Measurements from ENCODE around the gene DNLZ. TPM values are rescaled to one million over a fixed set of nuclear protein-coding genes. Genes with fewer than 3 reads are reported as not detected.

DNLZ gene
- total and polyA plus RNA-seq, 9 of the 15 experiments (the other 6 are each of a cell fraction or from before 2014, with no cell fraction given): 0.17 to 44.6 (median 3.4) TPM

- TF ChIP-seq TEAD4 (IDR thresholded peaks at IDR 0.05; ENCODE audit: low read length) (no peak), TEAD4 (CRISPR knock-in tag; IDR thresholded peaks at IDR 0.05; ENCODE audit: borderline replicate concordance) (no peak), E2F5 (CRISPR knock-in tag; IDR thresholded peaks at IDR 0.05) (no peak), GATAD2A (IDR thresholded peaks at IDR 0.05) (no peak), JUND (IDR thresholded peaks at IDR 0.05; ENCODE audit: borderline replicate concordance, low read depth, low read length) (no peak), JUND (tag; IDR thresholded peaks at IDR 0.05; ENCODE audit: borderline replicate concordance, low read depth, low read length) (no peak), ZBTB40 (IDR thresholded peaks at IDR 0.05) (no peak), ZBTB40 (CRISPR knock-in tag; IDR thresholded peaks at IDR 0.05) (no peak), STAT6 (CRISPR knock-in tag; IDR thresholded peaks at IDR 0.05) (no peak), HINFP (tag; conservative IDR thresholded peaks at IDR 0.05; ENCODE audit: low read depth) (no peak), RBFOX2 (IDR thresholded peaks at IDR 0.05; ENCODE audit: low read depth, low read length) (peak; percentile 32; the same call in 1 of the 2 replicates)
Observed at GRCh38 chr9:136331556-136332481, 31.7 kb downstream of the DNLZ start (continued).

All from K562 (cell line).